Vagina (tissue), 2 donors: ENCODE measurements around the gene S100A5.
"Not testable (repeated sequence)": the region's sequence is repeated elsewhere in the genome, so short reads cannot be mapped to it uniquely, and the experiment has no call there.

Experiments
- POLR2A ChIP-seq, 2 donors: fragments of 450-650 bp; IDR thresholded peaks; one replicate each; pipeline ENCODE4 v1.6.1; 2017; ENCODE audit warnings: antibody characterized with exemption in 2 of 2, mild to moderate bottlenecking in 2 of 2, moderate library complexity in 2 of 2
- POLR2AphosphoS5 ChIP-seq, 2 donors: sonication (generic); formaldehyde crosslinking; IDR thresholded peaks; one replicate each; pipeline ENCODE4 v1.9.0; 2017; ENCODE audit warnings: antibody characterized with exemption in 2 of 2, mild to moderate bottlenecking in 2 of 2, low read depth in 1 of 2; ENCODE audit not compliant: insufficient read depth in 1 of 2
- TF ChIP-seq, protein P1 (sequence below), 3 experiments: fragments of 450-650 bp in 2 of 3; fragments of 200-600 bp in 1 of 3; sonication (generic) in 1 of 3; IDR thresholded peaks; one replicate each; pipeline ENCODE4 v1.5.1; 2017 to 2019; ENCODE audit warnings: antibody characterized with exemption in 3 of 3, mild to moderate bottlenecking in 2 of 3, moderate library complexity in 2 of 3

- TF ChIP-seq, protein P1, sequence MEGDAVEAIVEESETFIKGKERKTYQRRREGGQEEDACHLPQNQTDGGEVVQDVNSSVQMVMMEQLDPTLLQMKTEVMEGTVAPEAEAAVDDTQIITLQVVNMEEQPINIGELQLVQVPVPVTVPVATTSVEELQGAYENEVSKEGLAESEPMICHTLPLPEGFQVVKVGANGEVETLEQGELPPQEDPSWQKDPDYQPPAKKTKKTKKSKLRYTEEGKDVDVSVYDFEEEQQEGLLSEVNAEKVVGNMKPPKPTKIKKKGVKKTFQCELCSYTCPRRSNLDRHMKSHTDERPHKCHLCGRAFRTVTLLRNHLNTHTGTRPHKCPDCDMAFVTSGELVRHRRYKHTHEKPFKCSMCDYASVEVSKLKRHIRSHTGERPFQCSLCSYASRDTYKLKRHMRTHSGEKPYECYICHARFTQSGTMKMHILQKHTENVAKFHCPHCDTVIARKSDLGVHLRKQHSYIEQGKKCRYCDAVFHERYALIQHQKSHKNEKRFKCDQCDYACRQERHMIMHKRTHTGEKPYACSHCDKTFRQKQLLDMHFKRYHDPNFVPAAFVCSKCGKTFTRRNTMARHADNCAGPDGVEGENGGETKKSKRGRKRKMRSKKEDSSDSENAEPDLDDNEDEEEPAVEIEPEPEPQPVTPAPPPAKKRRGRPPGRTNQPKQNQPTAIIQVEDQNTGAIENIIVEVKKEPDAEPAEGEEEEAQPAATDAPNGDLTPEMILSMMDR (IDR thresholded peaks at IDR 0.05) = not testable (repeated sequence)
- TF ChIP-seq POLR2A (IDR thresholded peaks at IDR 0.05); POLR2AphosphoS5 (IDR thresholded peaks at IDR 0.05; ENCODE audit: insufficient read depth in 1 of 2, low read depth in 1 of 2): not testable (repeated sequence)
These were observed 34.8 kb upstream of the S100A5 start for GRCh38 chr1:153575497-153575896.
